ENCODE data around the gene BEND3.
"Not testable (repeated sequence)": the region's sequence is repeated elsewhere in the genome, so short reads cannot be mapped to it uniquely, and the experiment has no call there.

The BEND3 gene

GRCh38 chr6:107101686-107102413, 13.5 kb downstream of the BEND3 start:
- no peak overlapping the region for H3K4me3 ChIP-seq (ENCODE audit: low read length)
- TF ChIP-seq CTCF (IDR thresholded peaks at IDR 0.05; ENCODE audit: insufficient read depth, low read depth, low read length, missing control alignments): no peak
- DNase-seq (ENCODE audit: low read depth): no peak

- TF ChIP-seq CTCF (IDR thresholded peaks at IDR 0.05; ENCODE audit: insufficient read depth, low read depth, low read length, missing control alignments): no peak
- no peak overlapping the region for H3K4me3 ChIP-seq (ENCODE audit: low read length)
- DNase-seq (ENCODE audit: low read depth): no peak
Measured at GRCh38 chr6:107101211-107101610, 14.1 kb downstream of the BEND3 start.

- no peak overlapping the region for H3K4me3 ChIP-seq (ENCODE audit: low read length)
- no peak for DNase-seq (ENCODE audit: low read depth)
- no peak for TF ChIP-seq CTCF (IDR thresholded peaks at IDR 0.05; ENCODE audit: insufficient read depth, low read depth, low read length, missing control alignments)
Measured at GRCh38 chr6:107098436-107099307, 16.6 kb downstream of the BEND3 start.

- H3K4me3 ChIP-seq (ENCODE audit: low read length); DNase-seq (ENCODE audit: low read depth): not testable (repeated sequence)
Measured at GRCh38 chr6:107084459-107084858, 30.9 kb downstream of the BEND3 start.

GRCh38 chr6:107083921-107084320, 31.4 kb downstream of the BEND3 start:
- DNase-seq (ENCODE audit: low read depth): no peak
- TF ChIP-seq CTCF (IDR thresholded peaks at IDR 0.05; ENCODE audit: insufficient read depth, low read depth, low read length, missing control alignments): no peak
- no peak overlapping the region for H3K4me3 ChIP-seq (ENCODE audit: low read length)

GRCh38 chr6:107083047-107083768, 32.1 kb downstream of the BEND3 start:
- no peak overlapping the region for H3K4me3 ChIP-seq (ENCODE audit: low read length)
- no peak for DNase-seq (ENCODE audit: low read depth)
- TF ChIP-seq CTCF (IDR thresholded peaks at IDR 0.05; ENCODE audit: insufficient read depth, low read depth, low read length, missing control alignments): no peak

GRCh38 chr6:107082045-107082444, 33.3 kb downstream of the BEND3 start:
- peak; percentile 74 for DNase-seq (ENCODE audit: low read depth)
- peak; percentile 9 for TF ChIP-seq CTCF (IDR thresholded peaks at IDR 0.05; ENCODE audit: insufficient read depth, low read depth, low read length, missing control alignments)
- H3K4me3 ChIP-seq (ENCODE audit: low read length): no peak overlapping the region

Data from epithelial cell of esophagus (primary cell).